Mononuclear cell (primary cell): Measurements from ENCODE around the gene RYR2. TPM values are rescaled to one million over a fixed set of nuclear protein-coding genes. Genes with fewer than 3 reads are reported as not detected.

ENCODE experiments used
- H3K27me3 ChIP-seq: 2 replicates; pipeline ENCODE4 v1.6.0; 2011; ENCODE audit warnings: low read length, control low read depth; ENCODE audit not compliant: insufficient read depth
- H3K4me1 ChIP-seq: 2 replicates; pipeline ENCODE4 v1.5.1; 2011; ENCODE audit warnings: mild to moderate bottlenecking, low read length, control low read depth; ENCODE audit not compliant: insufficient read depth
- H3K4me3 ChIP-seq: 2 replicates; pipeline ENCODE4 v1.5.1; 2011; ENCODE audit warnings: mild to moderate bottlenecking, low read length, moderate library complexity
- H3K9me3 ChIP-seq: 2 replicates; pipeline ENCODE4 v1.5.1; 2011; ENCODE audit warnings: low read depth, mild to moderate bottlenecking, control low read depth, low read length
- total RNA-seq: library from RNA; depleted of rRNA; stranded (reverse); fragments of >200 nt; gene quantifications from one replicate; pipeline ENCODE4 v1.2.3, GENCODE V29; 2012

The RYR2 gene
- total RNA-seq, 1 donor, result 0.21 TPM

GRCh38 chr1:237509748-237510147, 467.8 kb downstream of the RYR2 start:
- H3K4me1 ChIP-seq, result no peaks in the 10 kb centered on the region
- no peak overlapping the region for H3K4me3 ChIP-seq
- H3K9me3 ChIP-seq, result peaks cover 4% of the 10 kb centered on the region
- no peaks in the 10 kb centered on the region for H3K27me3 ChIP-seq

- Histone ChIP-seq H3K4me3 (no peak overlapping the region), H3K9me3 (no peaks in the 10 kb centered on the region), H3K4me1 (no peaks in the 10 kb centered on the region), H3K27me3 (no peaks in the 10 kb centered on the region)
Observed at GRCh38 chr1:237525102-237525501, 483.1 kb downstream of the RYR2 start.

- Histone ChIP-seq H3K9me3 (no peaks in the 10 kb centered on the region), H3K4me3 (no peak overlapping the region), H3K4me1 (no peaks in the 10 kb centered on the region), H3K27me3 (no peaks in the 10 kb centered on the region)
Observed at GRCh38 chr1:237527761-237528160, 485.8 kb downstream of the RYR2 start.

- Histone ChIP-seq H3K9me3 (no peaks in the 10 kb centered on the region), H3K4me3 (no peak overlapping the region), H3K27me3 (no peaks in the 10 kb centered on the region), H3K4me1 (no peaks in the 10 kb centered on the region)
Observed at GRCh38 chr1:237528545-237528944, 486.6 kb downstream of the RYR2 start.

GRCh38 chr1:237539055-237539454, 497.1 kb downstream of the RYR2 start:
- Histone ChIP-seq H3K9me3 (no peaks in the 10 kb centered on the region), H3K4me3 (no peak overlapping the region), H3K27me3 (no peaks in the 10 kb centered on the region), H3K4me1 (no peaks in the 10 kb centered on the region)

GRCh38 chr1:237542525-237543418, 500.8 kb downstream of the RYR2 start:
- Histone ChIP-seq H3K4me3 (no peak overlapping the region), H3K9me3 (no peaks in the 10 kb centered on the region), H3K4me1 (no peaks in the 10 kb centered on the region), H3K27me3 (no peaks in the 10 kb centered on the region)

- H3K4me3 ChIP-seq, result no peak overlapping the region
- H3K27me3 ChIP-seq, result no peaks in the 10 kb centered on the region
- H3K9me3 ChIP-seq, result no peaks in the 10 kb centered on the region
- no peaks in the 10 kb centered on the region for H3K4me1 ChIP-seq
Observed at GRCh38 chr1:237553078-237553477, 511.1 kb downstream of the RYR2 start.

- Histone ChIP-seq H3K4me3 (no peak overlapping the region), H3K4me1 (no peaks in the 10 kb centered on the region), H3K9me3 (no peaks in the 10 kb centered on the region), H3K27me3 (no peaks in the 10 kb centered on the region)
Observed at GRCh38 chr1:237556911-237557310, 514.9 kb downstream of the RYR2 start.

GRCh38 chr1:237562242-237562823, 520.3 kb downstream of the RYR2 start:
- Histone ChIP-seq H3K4me1 (no peaks in the 10 kb centered on the region), H3K27me3 (no peaks in the 10 kb centered on the region), H3K9me3 (no peaks in the 10 kb centered on the region), H3K4me3 (no peak overlapping the region)

- H3K27me3 ChIP-seq, result no peaks in the 10 kb centered on the region
- H3K9me3 ChIP-seq, result no peaks in the 10 kb centered on the region
- no peaks in the 10 kb centered on the region for H3K4me1 ChIP-seq
- H3K4me3 ChIP-seq, result no peak overlapping the region
Observed at GRCh38 chr1:237565236-237565635, 523.3 kb downstream of the RYR2 start.

- H3K4me3 ChIP-seq, result no peak overlapping the region
- no peaks in the 10 kb centered on the region for H3K4me1 ChIP-seq
- no peaks in the 10 kb centered on the region for H3K9me3 ChIP-seq
- no peaks in the 10 kb centered on the region for H3K27me3 ChIP-seq
Observed at GRCh38 chr1:237566581-237566980, 524.6 kb downstream of the RYR2 start.

- no peaks in the 10 kb centered on the region for H3K4me1 ChIP-seq
- no peaks in the 10 kb centered on the region for H3K9me3 ChIP-seq
- H3K27me3 ChIP-seq, result no peaks in the 10 kb centered on the region
- H3K4me3 ChIP-seq, result no peak overlapping the region
Observed at GRCh38 chr1:237568955-237569354, 527.0 kb downstream of the RYR2 start.

- H3K4me1 ChIP-seq, result no peaks in the 10 kb centered on the region
- H3K9me3 ChIP-seq, result peaks cover 2% of the 10 kb centered on the region
- H3K4me3 ChIP-seq, result no peak overlapping the region
Observed at GRCh38 chr1:237570530-237570929, 528.5 kb downstream of the RYR2 start.

GRCh38 chr1:237574536-237574935, 532.6 kb downstream of the RYR2 start:
- no peak overlapping the region for H3K4me3 ChIP-seq
- no peaks in the 10 kb centered on the region for H3K27me3 ChIP-seq
- no peaks in the 10 kb centered on the region for H3K4me1 ChIP-seq
- peaks cover 9% of the 10 kb centered on the region for H3K9me3 ChIP-seq

More at GRCh38 chr1:237570530-237570929, 528.5 kb downstream of the RYR2 start:
- H3K27me3 ChIP-seq, result no peaks in the 10 kb centered on the region

GRCh38 chr1:237578540-237578939, 536.6 kb downstream of the RYR2 start:
- H3K27me3 ChIP-seq, result no peaks in the 10 kb centered on the region
- no peak overlapping the region for H3K4me3 ChIP-seq
- H3K9me3 ChIP-seq, result peaks cover 9% of the 10 kb centered on the region
- H3K4me1 ChIP-seq, result no peaks in the 10 kb centered on the region

- no peaks in the 10 kb centered on the region for H3K4me1 ChIP-seq
- peaks cover 5% of the 10 kb centered on the region for H3K9me3 ChIP-seq
- no peaks in the 10 kb centered on the region for H3K27me3 ChIP-seq
- H3K4me3 ChIP-seq, result no peak overlapping the region
Observed at GRCh38 chr1:237580726-237581125, 538.7 kb downstream of the RYR2 start.
